Heart right ventricle (tissue), 16 donors: ENCODE data around the gene KIF26B. TPM values are rescaled to one million over a fixed set of nuclear protein-coding genes. Genes with fewer than 3 reads are reported as not detected.

Experiments
- ATAC-seq, 8 donors: fragments of 200-7000 bp; cut with Tn5 transposase; one replicate each; pipeline ENCODE4 v1.9.1; 2020; ENCODE audit warnings: mild to moderate bottlenecking in 8 of 8, moderate library complexity in 8 of 8, moderate number of reproducible peaks in 1 of 8
- DNase-seq, 2 donors: peaks; one replicate each; pipeline ENCODE4 v3.0.0-alpha.2; 2020
- H3K27ac ChIP-seq, 10 donors: fragments of 200-600 bp; sonication (generic) in 2 of 10; one replicate each; pipeline versions ENCODE4 v1.5.0 to v1.8.0; 2020 to 2022; ENCODE audit warnings: mild to moderate bottlenecking in 3 of 10
- H3K27me3 ChIP-seq, 7 donors: fragments of 200-600 bp; one replicate each; pipeline ENCODE4 v1.8.0; 2021 to 2022; ENCODE audit warnings: mild to moderate bottlenecking in 2 of 7
- H3K36me3 ChIP-seq, 9 donors: fragments of 200-600 bp; sonication (generic) in 1 of 9; one replicate each; pipeline versions ENCODE4 v1.5.0 to v1.8.0; 2020 to 2022; ENCODE audit warnings: mild to moderate bottlenecking in 2 of 9
- H3K4me1 ChIP-seq, 9 donors: fragments of 200-600 bp; sonication (generic) in 1 of 9; one replicate each; pipeline versions ENCODE4 v1.5.0 to v1.8.0; 2020 to 2022; ENCODE audit warnings: mild to moderate bottlenecking in 4 of 9
- H3K4me3 ChIP-seq, 10 donors: fragments of 200-600 bp; sonication (generic) in 2 of 10; one replicate each; pipeline versions ENCODE4 v1.5.0 to v1.8.0; 2020 to 2022; ENCODE audit warnings: mild to moderate bottlenecking in 7 of 10, moderate library complexity in 2 of 10
- H3K9me3 ChIP-seq, 11 donors: fragments of 200-600 bp in 10 of 11; sonication (generic) in 2 of 11; one replicate each; pipeline versions ENCODE4 v1.5.0 to v1.8.0; 2013 to 2022; ENCODE audit warnings: mild to moderate bottlenecking in 2 of 11, control low read depth in 1 of 11, moderate library complexity in 1 of 11
- WGBS, 2 donors: extraction: QIAGEN DNeasy Blood & Tissue Kit; methylation state at CpG; one replicate each; pipeline ENCODE4 v1.1.7; 2013; ENCODE audit warnings: inconsistent platforms in 1 of 2; 5-methylcytosine and 5-hydroxymethylcytosine counted together
- intact Hi-C, 10 donors: fragments of 100-400 bp; cut with DNase I; formaldehyde crosslinking; loops; one replicate each; pipeline versions ENCODE4 v1.11.1 to v1.14.2; 2022
- polyA plus RNA-seq, 2 donors: library from polyadenylated mRNA; stranded (reverse); fragments of 200-250 nt; gene quantifications; one replicate each; pipeline ENCODE4 v1.2.3, GENCODE V29; 2013
- total RNA-seq, 10 donors: library from RNA; stranded (reverse); fragmentation: NEBNext Ultra II Directional in 3 of 10; extraction: Animal tissue kit (Norgen Biotek cat#: 25700) in 3 of 10; gene quantifications; one replicate each; pipeline versions ENCODE4 v1.2.1 to v1.2.4, GENCODE V29; 2021 to 2023
- TF ChIP-seq, protein P1 (sequence below), 9 donors: fragments of 200-600 bp; sonication (generic) in 2 of 9; IDR thresholded peaks; one replicate each; pipeline versions ENCODE4 v1.5.0 to v1.8.0; 2021 to 2022; ENCODE audit warnings: antibody characterized with exemption in 9 of 9, mild to moderate bottlenecking in 5 of 9, moderate library complexity in 1 of 9
- donor health status: Arrhythmogenic right ventricular cardiomyopathy.
- donor health status: ischemic (EF 13 %, LVEDD 7.1; RV severe dilation, severe dysfunction).
- donor health status: healthy with polysubstance abuse.
- donor health status: DM: no; HTN: yes; CAD: no.
- donor health status: DM: no; HTN: no; CAD: no.
- donor health status: ischemic (EF 25% LVEDD 6.9; RV normal size, moderate dysfunction).
- donor health status: ischemic (EF 25% LVEDD 5.7; RV mildly dilated, moderate dysfunction).
- donor health status: healthy.
- donor health status: DM: yes; HTN: yes; CAD: no.
- donor health status: Ischemic cardiomyopathy.
- donor health status: ischemic (EF 35%, LVEDD 5.7; RV mildly dilated, moderate dysfunction).
- donor health status: nonischemic (EF 11% LVEDD 7.7; RV severe dilation, severe dysfunction).
- donor health status: DM: yes; HTN: yes; CAD: no.
- donor health status: PGD.
- donor health status: ischemic (EF 29% LVEDD 5.4; RV normal size, mild dysfunction).
- donor health status: nonischemic (EF 23%, LVEDD 6.1; RV moderate dilation, normal function).

The KIF26B gene
- total and polyA plus RNA-seq, 12 donors = 0.66 to 8.8 (median 2.8) TPM

DNA sequence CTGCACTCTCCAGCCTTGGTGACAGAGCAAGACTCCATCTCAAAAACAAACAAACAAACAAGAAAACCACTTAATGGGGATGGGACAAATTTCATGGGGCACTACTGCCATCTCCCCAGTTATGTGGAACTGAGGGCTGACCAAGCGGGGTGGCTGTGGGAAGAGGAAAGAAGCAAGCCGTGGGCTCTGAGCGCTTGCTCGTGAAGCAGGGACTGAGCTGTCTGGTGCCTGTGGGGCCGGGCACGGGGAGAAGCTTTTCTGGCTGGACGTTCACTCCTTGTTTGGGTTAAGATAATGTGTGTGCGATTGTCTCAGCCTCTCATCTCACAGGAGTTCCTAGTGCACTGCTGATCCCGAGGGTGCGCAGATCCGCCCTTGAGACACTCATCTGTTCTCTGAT is 22.0 kb upstream of the KIF26B start:
- Histone ChIP-seq H3K36me3 (no peaks in the 10 kb centered on the region), H3K4me3 (no peak overlapping the region), H3K9me3 (no peaks in the 10 kb centered on the region), H3K27me3 (peaks cover 0 to 36% (median 10%) of the 10 kb centered on the region in 7 donors), H3K4me1 (no peaks in the 10 kb centered on the region), H3K27ac (no peak overlapping the region)
- no peak for DNase-seq
- WGBS, 2 donors = 72 to 78% methylated on average over 11 of the region's 11 CpGs
- intact Hi-C loops = no loop called here
- TF ChIP-seq, protein P1, sequence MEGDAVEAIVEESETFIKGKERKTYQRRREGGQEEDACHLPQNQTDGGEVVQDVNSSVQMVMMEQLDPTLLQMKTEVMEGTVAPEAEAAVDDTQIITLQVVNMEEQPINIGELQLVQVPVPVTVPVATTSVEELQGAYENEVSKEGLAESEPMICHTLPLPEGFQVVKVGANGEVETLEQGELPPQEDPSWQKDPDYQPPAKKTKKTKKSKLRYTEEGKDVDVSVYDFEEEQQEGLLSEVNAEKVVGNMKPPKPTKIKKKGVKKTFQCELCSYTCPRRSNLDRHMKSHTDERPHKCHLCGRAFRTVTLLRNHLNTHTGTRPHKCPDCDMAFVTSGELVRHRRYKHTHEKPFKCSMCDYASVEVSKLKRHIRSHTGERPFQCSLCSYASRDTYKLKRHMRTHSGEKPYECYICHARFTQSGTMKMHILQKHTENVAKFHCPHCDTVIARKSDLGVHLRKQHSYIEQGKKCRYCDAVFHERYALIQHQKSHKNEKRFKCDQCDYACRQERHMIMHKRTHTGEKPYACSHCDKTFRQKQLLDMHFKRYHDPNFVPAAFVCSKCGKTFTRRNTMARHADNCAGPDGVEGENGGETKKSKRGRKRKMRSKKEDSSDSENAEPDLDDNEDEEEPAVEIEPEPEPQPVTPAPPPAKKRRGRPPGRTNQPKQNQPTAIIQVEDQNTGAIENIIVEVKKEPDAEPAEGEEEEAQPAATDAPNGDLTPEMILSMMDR (IDR thresholded peaks at IDR 0.05) = no peak
- ATAC-seq = no peak

DNA sequence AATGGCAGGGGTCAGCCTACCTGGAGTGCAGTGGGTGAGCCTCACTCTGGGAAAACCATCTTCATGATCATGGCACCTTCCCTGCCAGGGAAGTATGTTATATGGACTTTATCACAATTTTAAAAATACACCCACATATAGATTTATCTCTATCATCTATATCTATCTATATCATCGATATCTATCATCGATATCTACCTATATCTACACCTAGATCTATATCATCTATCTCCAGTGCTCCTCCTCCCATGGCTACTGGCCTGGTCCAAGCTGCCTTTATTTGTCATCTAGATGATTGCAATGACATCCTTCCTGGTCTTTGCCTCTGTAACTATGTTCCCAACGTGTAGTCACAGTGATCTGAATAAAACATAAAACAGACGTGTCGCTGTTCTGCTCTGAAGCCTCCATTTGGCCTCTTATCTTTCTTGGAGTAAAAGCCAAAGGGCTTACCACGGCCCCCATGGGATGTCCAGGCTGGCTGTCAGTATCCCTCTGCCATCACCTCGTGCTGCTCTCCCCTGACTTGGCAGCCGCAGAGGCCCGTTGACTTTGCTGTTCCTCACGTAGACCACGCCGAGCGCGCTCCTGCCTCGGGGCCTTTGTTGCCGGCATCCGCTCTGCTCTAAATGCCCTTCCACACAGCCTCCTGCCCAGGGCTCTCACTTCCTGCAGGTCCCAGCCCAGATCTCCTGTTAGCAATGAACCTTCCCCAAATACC is 20.6 kb upstream of the KIF26B start:
- Histone ChIP-seq H3K4me1 (no peaks in the 10 kb centered on the region), H3K36me3 (no peaks in the 10 kb centered on the region), H3K27ac (peak overlapping the region in 1 of 10 donors; percentile 58), H3K9me3 (no peaks in the 10 kb centered on the region), H3K27me3 (peaks cover 0 to 34% (median 14%) of the 10 kb centered on the region in 7 donors), H3K4me3 (no peak overlapping the region)
- intact Hi-C loops = loop anchor here in 1 of 10 donors (2.0 kb wide), 1 partner anchor 21 kb away; the partner anchor contains the start of gene KIF26B
- ATAC-seq (peak; percentile 80 to 93 (median 86)), DNase-seq (peak; percentile 37 to 75)
- WGBS, 2 donors = 43 to 58% methylated on average over 17 of the region's 17 CpGs
- TF ChIP-seq, protein P1 (IDR thresholded peaks at IDR 0.05) = no peak

DNA sequence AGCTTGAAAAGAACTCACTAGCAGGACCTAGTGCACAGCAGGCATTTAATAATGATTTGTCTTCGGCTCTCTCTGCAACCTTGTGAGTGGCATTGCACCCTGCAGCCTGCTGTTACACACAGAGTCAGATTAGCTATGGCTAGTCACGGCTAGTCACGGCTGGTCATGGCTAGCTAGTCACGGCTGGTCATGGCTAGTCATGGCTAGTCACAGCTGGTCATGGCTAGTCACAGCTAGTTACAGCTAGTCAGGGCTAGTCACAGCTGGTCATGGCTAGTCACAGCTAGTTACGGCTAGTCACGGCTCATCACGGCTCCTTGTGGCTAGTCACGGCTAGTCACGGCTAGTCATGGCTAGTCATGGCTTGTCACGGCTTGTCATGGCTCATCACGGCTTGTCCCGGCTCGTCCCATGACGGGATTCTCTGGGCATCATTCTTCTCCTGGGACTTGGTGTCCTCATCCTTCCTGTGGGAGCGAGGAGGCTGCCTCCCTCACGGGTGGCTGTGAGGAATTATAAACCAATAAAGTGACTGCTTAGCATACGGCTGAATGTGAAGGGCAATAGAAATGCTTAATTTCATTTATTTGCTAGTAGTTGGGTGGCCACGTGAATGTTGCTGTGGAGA is 12.5 kb upstream of the KIF26B start:
- no peak overlapping the region for H3K27ac ChIP-seq
- H3K36me3 ChIP-seq = no peaks in the 10 kb centered on the region
- 91 to 92% methylated on average over 18 of the region's 18 CpGs for WGBS, 2 donors
- H3K9me3 ChIP-seq = no peaks in the 10 kb centered on the region
- TF ChIP-seq, protein P1 (IDR thresholded peaks at IDR 0.05) = no peak
- H3K27me3 ChIP-seq = peaks cover 0 to 9% (median 0%) of the 10 kb centered on the region in 7 donors
- H3K4me3 ChIP-seq = no peak overlapping the region
- DNase-seq (no peak), ATAC-seq (no peak)
- H3K4me1 ChIP-seq = no peaks in the 10 kb centered on the region
- intact Hi-C loops = no loop called here

DNA sequence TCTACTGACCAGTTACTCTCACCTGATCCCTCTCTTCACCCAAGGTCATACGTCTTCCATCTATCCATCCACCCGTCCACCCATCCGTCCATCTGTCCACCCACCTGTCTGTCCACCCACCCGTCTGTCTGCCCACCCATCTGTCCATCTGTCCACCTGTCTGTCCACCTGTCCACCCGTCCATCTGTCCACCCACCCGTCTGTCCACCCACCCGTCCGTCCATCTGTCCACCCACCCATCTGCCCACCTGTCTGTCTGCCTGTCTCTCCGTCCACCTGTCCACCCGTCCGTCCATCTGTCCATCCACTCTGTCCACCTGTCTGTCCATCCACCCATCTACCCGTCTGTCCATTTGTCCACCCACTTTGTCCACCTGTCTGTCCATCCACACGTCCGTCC is 11.8 kb upstream of the KIF26B start:
- Histone ChIP-seq H3K27me3 (peaks cover 0 to 7% (median 4%) of the 10 kb centered on the region in 7 donors), H3K4me1 (no peaks in the 10 kb centered on the region), H3K36me3 (no peaks in the 10 kb centered on the region), H3K4me3 (no peak overlapping the region), H3K27ac (no peak overlapping the region), H3K9me3 (no peaks in the 10 kb centered on the region)
- DNase-seq (no peak), ATAC-seq (peak in 1 of 8 donors; percentile 41)
- intact Hi-C loops = no loop called here
- TF ChIP-seq, protein P1 (IDR thresholded peaks at IDR 0.05) = no peak
- WGBS, 2 donors = 91 to 96% methylated on average over 14 of the region's 14 CpGs
